ENCODE data around the gene PCBP3.

DNA sequence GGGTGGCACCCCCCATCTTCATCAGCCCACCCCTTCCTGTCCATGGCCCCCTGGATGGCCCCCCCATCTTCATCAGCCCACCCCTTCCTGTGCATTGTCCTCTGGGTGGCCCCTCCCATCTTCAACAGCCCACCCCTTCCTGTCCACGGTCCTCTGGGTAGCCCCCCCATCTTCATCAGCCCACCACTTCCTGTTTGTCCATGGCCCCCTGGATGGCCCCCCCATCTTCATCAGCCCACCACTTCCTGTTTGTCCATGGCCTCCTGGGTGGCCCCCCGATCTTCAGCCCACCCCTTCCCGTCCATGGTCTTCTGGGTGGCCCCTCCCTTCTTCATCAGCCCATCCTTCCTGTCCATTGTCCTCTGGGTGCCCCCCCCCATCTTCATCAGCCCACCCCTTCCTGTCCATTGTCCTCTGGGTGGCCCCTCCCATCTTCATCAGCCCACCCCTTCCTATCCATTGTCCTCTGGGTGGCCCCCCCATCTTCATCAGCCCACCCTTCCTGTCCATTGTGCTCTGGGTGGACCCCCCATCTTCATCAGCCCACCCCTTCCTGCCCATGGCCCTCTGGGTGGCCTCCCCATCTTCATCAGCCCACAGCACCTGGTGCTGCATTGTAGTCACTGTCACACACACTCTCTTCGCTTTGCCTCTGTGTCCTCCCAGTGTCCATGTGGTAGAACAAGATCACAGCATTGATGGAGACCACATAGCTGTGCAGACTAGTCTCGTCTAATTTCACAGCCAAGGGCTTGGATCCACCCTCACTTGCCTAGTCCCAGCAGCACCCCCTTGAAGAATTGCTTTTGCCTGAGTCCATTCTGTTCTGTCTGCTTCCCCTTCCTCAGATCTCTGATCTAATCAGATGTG lies 95.9 kb downstream of the PCBP3 start:
- no peak for TF ChIP-seq CTCF (IDR thresholded peaks at IDR 0.05; ENCODE audit: low read depth, low read length)
- TF ChIP-seq POLR2A (IDR thresholded peaks at IDR 0.05; ENCODE audit: extremely low read depth, insufficient read length): no peak
- TF ChIP-seq, protein P1, sequence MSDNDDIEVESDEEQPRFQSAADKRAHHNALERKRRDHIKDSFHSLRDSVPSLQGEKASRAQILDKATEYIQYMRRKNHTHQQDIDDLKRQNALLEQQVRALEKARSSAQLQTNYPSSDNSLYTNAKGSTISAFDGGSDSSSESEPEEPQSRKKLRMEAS (IDR thresholded peaks at IDR 0.05; ENCODE audit: low read depth, low read length): no peak
- TF ChIP-seq MYC (IDR thresholded peaks at IDR 0.05; ENCODE audit: low read depth, low read length): no peak
